Measurements from ENCODE around the gene ABCB4.

ABCB4 gene

DNA sequence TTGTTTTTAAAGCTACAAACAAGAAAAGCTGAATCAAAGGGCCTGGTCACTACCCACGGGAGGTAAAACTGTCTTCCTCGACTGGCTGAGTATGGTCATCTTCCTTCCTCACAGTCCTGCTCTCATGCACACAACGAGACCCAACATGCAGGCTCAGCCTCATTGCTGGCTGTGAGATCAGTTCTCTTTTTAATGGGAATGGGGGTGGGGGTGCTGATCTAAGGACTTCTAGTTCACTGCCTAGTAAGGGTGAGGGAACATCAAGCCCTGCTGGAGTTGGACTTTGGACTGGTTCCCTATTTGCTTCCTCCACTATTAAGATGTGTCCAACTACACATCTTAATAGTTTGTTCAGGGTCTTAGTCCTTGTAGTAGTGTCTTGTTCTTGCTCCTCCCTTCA lies 48.2 kb downstream of the ABCB4 start:
- no peak for DNase-seq (ENCODE audit: low read depth, low spot score)
- H3K27ac ChIP-seq = no peak overlapping the region

DNA sequence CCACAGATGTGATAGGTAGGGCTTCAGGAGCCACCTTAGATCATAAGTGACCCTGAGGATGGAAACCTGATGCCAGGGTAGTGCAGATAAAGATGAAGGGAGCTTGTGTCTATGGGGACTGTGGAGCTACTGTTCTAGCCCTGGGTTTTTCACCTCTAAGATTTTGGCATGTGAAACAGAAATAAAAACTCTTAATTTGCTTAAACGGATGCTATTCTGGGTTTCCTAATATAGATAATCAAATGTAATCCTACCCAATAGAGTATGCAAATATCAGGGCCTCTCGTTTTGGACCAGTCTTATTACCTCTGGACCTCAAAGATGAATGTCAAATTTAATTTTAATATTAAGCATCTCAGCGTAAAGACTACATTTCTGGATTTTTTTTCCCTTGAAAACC lies 49.3 kb downstream of the ABCB4 start:
- no peak for DNase-seq (ENCODE audit: low read depth, low spot score)

DNA sequence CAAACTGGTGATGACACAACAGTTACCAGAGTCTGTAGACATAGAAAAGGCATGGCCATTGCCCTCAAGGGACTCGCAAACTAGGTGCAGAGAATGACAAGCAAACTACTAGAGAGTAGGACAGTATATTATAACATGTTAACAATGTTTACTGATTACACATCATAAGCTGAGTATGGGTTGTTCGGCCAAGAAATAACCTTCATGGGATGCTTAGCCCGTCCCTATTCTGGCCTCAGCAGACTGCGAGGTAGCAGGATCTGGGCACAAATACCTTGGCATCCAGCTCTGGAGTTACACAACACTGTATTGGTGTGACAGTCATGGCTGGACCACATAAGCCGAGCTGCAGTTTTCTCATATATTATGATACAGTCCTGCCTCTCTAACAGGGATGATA lies 51.4 kb downstream of the ABCB4 start:
- no peak overlapping the region for H3K27ac ChIP-seq
- no peak for DNase-seq (ENCODE audit: low read depth, low spot score)

More for the DNA sequence above, 49.3 kb downstream of the ABCB4 start:
- H3K27ac ChIP-seq = no peak overlapping the region

DNA sequence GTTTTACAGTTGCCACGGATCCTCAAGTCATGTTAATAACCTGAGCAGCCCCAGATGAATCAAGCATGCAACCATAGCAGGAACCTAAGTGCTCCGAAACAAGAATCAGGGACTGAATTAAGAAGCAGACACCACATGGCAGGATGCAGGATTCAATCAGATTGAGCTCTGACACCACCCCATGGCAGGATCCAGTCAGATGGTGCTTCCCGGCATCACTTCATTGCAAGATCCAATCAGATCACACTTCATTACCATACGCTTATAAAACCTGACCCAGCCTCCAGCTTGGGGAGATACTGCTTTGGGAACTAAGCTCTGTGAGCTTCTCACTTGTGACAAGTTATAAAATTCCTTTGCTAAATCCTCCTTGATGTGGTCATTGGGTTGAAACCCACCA lies 55.3 kb downstream of the ABCB4 start:
- no peak for DNase-seq (ENCODE audit: low read depth, low spot score)
- H3K27ac ChIP-seq = no peak overlapping the region

DNA sequence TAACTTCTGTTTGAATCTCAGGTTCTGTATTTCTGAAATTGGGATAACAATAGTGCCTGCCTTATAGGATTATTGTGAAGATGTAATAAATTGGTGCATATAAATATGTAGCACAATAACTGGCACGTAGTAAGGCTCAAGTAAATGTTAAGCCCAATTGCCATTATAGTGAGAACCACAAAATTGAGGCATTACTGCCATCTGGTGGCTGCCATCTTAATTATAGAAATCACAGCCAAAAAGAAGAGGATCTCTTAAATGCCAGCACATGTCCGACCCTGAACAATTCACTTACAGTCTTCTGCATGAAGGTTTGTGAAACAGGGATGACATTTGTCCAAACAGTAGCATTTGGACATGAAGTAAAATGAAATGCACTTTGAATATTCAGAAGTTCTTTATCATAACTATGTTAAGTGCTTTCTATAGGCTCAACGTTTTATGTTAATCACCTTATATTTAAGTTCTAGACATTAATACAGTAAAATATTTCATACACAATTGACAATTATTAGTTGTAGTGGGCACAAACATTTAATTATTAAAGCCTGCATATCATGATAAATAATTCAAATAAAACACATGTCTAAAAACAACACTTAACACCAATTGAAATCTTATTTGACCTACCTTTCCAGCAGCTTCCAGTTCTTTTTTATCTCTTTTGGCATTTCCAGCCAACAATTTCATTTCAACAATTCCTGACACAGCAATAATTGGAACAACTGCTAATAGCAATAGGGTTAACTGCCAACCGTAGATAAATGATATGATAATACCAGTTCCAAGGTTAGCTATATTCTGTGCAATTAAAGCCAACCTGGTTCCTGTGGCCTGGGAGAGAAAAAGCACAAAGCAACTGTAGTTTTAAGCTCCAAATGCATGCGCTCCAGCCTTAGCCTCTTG lies 58.5 kb downstream of the ABCB4 start:
- H3K27ac ChIP-seq = no peak overlapping the region
- DNase-seq (ENCODE audit: low read depth, low spot score) = no peak

DNA sequence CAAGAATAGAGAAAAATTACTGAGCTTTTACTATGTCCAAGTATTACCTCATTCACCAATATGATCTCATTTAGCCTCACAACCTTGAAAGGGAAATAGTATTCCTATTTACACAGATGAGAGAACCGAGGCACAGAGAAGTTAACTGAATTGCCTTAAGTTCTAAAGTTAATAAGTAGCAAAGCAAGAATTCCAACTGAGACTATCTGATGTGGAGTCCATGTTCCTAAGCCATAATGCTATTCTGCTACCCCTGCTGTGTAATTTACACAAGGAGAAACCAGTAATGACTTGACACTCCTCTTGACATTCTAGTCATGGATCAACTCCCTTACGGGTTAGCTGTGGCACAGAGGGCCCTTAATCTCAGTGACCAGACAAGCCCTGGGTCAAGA lies 60.7 kb downstream of the ABCB4 start:
- DNase-seq (ENCODE audit: low read depth, low spot score) = no peak
- peak overlapping the region; percentile 60 for H3K27ac ChIP-seq

DNA sequence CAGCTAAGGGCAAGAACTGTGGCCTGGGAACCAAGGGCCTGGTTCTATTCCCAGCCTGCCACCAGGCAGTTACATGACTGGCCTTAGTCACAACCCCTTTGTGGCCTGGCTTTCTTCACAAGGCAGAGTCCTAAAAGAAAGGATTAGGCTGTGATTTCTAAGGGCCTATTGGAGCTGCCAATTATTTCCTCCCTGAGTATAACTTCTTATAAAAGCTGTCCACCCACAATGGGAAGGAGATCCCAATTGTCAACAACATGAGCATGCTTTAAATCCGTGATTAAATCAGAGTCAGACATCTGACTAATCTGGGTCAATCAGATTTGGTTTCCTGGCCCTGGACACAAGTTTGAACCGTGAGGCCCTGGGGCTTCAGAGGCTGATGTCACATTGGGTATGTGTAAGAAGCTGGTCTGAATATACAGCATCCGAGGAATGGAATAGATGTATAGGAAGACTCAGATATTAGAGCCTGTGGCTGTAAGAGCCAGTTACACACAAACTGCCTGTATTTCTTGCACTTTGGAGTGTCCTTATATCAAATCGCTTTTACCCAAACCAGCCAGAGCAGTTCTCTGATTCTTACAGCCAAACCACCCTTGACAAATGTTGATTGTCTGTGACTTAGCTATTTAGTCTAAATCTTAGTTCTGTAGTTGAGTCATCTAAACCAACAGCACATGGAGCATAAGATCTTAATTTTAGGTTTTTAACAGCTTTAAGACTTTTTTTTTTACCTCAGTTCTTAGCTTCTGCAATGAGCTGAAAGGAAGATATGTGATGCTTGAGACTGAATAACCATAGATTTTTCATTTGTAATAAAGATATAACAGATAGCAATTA lies 61.3 kb downstream of the ABCB4 start:
- H3K27ac ChIP-seq = peak overlapping the region; percentile 60
- peak; percentile 39 for DNase-seq (ENCODE audit: low read depth, low spot score)

DNA sequence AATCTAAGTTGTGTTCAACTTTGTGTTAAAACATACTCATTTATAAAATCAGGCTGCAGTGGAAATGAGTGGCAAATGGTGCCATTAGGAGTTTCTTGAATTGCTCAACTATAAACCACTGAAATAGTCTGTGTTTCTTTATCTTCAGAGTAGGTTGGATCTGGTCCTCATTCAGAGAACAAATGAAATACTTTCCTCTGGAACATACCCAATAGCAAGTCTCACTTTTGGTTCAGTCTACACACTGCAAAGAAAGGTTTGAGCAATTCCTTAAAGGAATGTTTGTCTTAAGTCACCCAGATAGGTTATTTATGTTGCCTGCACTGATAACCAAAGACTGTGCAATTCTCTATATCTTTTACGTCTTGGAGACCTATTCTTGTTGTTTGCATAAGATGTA lies 62.5 kb downstream of the ABCB4 start:
- no peak for DNase-seq (ENCODE audit: low read depth, low spot score)
- H3K27ac ChIP-seq = no peak overlapping the region

DNA sequence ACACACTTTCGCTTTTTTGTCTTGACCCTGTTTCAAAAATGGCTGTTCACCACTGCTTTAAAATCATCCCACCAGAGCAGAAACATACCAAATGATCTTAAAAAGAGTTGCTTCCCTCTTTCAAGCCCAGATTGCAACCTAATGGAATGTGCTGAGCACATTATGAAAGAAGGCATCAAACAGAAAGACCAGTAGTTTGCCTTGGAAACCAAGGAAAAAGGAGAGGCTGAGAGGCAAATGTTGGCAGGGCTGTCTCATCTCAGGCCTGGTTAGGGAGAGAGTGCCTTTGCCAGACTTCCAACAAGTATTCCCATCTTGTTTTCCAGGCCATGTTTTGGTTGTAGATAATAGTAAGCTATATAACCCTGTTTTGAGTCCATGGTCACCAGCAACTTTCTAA lies 64.3 kb downstream of the ABCB4 start:
- DNase-seq (ENCODE audit: low read depth, low spot score) = no peak

DNA sequence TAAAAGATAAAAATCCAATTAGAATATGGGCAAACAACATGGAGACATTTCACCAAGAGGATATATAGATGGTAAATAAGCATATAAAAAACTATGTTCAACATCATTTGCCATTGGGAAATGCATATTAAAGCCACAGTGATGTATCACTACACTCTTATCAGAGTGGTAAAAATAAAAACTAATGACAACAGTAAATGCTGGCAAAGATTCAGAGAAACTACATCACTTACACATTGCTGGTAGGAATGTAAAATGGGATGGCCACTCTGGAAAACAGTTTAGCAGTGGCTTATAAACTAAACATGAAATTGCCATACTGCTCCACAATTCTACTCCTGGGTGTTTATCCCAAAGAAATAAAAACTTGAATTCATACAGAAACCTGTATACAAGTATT lies 70.8 kb downstream of the ABCB4 start:
- DNase-seq (ENCODE audit: low read depth, low spot score) = no peak
- no peak overlapping the region for H3K27ac ChIP-seq

More for the DNA sequence above, 64.3 kb downstream of the ABCB4 start:
- H3K27ac ChIP-seq = no peak overlapping the region

DNA sequence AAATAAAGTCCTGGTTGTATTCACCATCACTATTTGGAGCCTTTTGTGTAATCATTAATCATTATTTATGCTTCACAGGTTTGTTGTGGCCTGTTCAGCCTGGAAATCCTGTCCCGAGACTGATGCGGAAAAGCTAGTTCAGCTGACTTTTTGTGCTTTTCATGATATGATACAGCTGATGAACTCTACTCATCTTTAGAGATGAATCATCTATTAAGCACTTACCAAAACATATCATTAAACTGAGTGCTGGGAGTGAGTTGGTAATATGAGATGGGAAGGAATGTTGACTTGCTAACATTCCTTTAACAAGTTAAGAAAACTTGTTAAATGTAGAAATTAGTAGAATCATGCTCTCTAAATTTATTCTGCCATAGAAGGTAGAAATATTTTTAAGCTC lies 77.0 kb downstream of the ABCB4 start:
- no peak overlapping the region for H3K27ac ChIP-seq
- peak; percentile 46 for DNase-seq (ENCODE audit: low read depth, low spot score)

DNA sequence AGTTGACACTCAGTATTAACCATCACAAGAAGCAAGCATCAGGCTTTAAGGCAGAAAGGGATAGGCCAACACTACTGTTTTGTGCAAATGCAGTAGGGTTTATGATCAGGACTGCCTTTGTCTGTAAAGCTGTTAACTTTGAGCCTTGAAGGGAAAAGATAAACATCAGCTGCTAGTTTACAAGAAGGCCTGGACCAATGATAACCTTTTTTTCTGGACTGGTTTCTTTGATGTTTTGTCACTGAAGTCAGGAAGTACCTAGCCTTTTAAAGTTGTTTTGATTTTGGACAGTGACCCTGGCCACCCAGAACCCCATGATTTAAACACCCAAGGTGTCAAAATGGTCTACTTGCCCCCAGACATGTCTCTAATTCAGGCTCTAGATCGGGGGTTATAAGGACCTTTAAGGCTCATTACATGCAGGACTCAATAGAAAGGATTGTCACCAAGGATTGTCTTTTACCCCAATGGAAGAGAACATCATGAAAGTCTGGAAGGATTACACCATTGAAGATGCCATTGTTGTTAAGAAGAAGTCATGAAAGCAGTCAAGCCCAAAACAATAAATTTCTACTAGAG lies 79.9 kb downstream of the ABCB4 start:
- H3K27ac ChIP-seq = no peak overlapping the region
- DNase-seq (ENCODE audit: low read depth, low spot score) = no peak

DNA sequence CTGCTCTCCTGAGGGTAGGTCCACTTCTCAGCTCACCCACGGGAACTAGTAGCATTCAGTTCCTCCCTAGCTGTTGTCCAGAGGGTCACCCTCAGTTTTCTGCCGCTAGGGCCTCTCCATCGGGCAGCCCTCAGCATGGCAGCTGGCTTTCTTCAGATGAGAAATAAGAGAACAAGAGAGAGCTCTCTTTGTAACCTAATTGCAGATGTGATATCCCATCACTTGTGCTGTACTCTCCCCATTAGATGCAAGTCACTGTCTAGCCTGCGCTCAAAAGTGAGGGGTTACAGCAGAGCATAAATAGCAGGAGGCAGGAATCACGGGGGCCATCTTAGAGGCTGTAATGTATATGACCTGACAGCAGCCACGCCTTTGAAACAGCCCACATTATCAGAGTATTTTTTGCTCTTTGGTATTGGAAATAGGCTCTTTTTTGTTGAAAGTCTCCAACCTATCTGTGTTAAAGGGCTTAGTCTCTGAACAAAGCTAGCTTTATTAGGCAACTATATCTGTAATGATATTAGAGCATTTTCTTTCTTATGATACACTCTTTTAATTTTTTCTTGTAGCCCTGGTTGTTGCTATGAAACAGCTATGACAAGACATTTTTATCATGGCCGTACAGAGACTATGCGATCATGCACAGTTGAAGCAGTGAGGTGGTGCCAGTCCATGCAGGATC lies 84.3 kb downstream of the ABCB4 start:
- H3K27ac ChIP-seq = no peak overlapping the region
- DNase-seq (ENCODE audit: low read depth, low spot score) = no peak

DNA sequence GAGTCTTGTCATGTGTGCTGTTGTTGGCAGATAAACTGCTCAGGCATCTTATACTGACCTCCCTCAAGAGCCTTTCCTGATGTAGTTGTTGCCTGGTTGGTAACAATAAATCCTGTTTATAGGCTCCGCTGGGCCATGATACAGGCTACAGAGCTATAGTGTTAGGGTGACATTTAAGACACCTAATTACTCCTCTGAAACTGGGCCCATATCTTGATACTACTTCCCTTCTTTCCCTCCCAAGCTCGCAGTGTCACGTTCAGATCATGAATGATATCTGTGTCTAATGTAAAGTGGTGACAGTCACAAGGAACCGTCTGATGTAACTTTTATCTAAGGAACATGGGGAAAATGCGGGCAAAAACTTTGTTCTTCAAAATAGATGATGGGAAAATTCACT lies 94.6 kb downstream of the ABCB4 start:
- no peak overlapping the region for H3K27ac ChIP-seq
- DNase-seq (ENCODE audit: low read depth, low spot score) = no peak

DNA sequence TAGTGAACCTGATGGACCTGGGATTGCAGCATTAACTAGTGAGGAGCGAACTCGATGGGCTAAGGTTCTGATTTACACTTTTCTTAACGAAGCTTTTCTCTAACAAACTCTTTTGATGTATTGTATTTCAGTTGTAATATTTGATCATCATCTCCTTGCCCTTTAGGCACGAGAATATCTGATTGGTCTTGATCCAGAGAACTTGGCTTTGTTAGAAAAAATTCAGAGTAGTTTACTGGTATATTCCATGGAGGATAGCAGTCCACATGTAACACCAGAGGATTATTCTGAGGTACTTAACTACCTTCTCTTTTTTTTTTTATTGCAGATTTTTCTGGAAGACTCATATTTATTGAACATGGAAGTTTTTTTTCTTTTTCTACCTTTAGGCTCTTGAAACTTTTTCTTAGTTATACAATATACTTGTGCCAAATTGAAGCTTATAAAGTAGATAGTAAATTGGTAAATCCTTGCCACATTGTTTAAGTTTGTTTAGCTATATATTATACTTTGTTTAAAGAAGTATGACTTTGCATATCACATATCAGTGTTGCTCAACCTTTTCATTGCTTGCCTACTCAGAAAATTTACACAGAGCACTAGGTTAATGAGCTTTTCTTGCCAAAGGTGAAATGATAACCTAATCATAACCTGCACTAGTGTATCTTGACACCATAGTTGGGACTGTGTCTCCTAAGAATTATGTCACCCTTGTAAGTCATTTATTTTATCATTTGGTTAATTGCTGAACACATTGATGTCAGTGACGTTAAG lies 99.6 kb downstream of the ABCB4 start:
- DNase-seq (ENCODE audit: low read depth, low spot score) = no peak
- H3K27ac ChIP-seq = no peak overlapping the region

DNA sequence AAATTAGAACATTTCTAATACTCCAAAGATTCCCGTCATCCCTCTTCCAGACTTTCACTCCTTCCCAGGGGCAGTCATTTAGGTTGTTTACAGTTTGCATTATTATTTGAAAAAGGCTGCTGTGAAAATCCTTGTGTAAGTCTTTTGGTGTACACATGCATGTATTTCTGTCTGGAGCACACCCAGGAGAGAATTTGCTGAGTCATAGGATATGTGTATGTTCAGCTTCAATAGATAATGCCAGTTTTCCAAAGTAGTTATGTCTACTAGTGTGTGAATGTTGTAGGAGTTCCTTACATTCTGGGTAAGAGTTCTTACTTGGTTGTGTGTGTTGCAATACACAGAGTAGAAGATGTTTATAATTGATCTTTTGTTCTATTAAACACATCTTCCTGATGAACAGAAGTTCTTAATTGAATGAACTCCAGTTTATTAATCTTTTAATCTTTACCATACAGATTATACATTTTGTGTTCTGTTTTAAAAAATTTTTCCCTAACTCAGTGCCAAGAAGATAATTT lies 104.8 kb downstream of the ABCB4 start:
- H3K27ac ChIP-seq = no peak overlapping the region
- DNase-seq (ENCODE audit: low read depth, low spot score) = no peak

DNA sequence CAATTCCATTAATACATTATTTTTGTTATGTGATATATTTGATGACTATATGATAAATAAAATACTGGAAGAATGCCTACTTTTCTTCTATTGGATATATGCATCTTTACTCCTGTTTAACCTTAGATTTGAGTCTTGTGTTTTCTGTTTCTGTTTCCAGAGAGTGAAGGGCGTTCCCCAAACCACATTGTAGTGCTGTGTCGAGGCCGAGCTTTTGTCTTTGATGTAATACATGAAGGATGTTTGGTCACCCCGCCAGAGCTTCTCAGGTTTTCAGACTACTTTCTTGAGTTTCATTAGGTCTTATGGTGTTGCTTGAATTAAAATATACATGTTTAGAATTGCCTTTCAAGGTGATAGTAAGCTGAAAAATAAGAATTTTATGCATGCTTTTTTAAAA lies 106.3 kb downstream of the ABCB4 start:
- DNase-seq (ENCODE audit: low read depth, low spot score) = no peak
- no peak overlapping the region for H3K27ac ChIP-seq

DNA sequence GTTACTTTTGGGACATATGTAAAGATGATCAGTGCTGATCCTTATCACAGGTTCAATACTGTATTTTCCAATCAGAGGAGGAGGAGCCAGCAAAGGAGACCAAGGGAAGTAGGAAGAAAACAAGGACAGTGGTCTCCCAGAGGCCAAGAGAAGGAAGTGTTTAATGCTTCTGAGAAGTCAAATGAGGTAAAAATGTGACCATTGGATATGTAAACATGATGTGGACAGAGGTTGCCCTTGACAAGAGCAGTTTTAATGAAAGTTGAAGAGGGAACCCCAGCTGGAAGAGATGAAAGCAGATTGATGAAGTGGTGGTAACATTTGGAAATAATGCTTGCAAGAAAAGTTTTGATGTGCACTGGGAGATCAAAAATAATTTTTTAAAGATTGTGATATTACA lies 111.2 kb downstream of the ABCB4 start:
- H3K27ac ChIP-seq = no peak overlapping the region
- no peak for DNase-seq (ENCODE audit: low read depth, low spot score)

DNA sequence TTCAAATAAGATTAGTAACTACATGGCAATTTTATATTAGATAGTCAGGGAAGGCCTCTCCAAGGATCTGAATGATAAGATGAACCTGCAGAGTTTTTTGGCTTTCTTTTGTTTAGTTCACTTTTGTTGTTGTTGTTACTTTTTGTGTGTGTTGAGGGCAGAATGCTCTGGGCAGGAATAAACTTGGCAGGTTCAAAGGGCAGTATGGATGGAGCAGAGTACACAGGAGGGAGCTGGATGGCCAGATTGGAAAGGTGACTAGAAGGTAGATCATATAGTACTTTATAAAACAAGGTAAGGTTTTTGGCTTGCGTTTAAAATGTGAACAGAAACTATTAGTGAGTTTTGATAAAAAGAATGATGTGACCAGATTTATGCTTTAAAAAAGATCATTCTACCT lies 112.1 kb downstream of the ABCB4 start:
- H3K27ac ChIP-seq = no peak overlapping the region
- no peak for DNase-seq (ENCODE audit: low read depth, low spot score)

DNA sequence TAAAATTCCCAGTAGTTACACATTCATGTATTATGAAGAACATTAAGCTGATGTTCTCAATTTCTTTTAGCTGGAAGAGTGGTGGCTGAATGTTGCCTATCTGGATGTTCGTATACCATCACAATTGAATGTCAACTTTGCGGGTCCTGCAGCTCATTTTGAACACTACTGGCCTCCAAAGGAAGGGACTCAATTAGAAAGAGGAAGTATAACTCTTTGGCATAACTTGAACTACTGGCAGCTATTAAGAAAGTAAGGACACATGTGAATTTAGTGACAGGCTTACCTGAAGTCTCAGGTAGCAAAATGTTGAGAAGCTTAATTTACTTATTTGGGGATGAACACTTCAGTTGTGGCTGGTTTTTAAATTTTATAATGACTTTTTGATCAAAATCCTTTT lies 114.2 kb downstream of the ABCB4 start:
- DNase-seq (ENCODE audit: low read depth, low spot score) = no peak
- no peak overlapping the region for H3K27ac ChIP-seq

All from epithelial cell of prostate (primary cell).